Fibroblast of skin of left biceps (primary cell): ENCODE measurements around the gene SEMA4C.
"Not testable (repeated sequence)": the region's sequence is repeated elsewhere in the genome, so short reads cannot be mapped to it uniquely, and the experiment has no call there.

Experiments
- DNase-seq, 2 experiments: peaks; one replicate each; pipeline ENCODE4 v3.0.0-alpha.2; 2013; ENCODE audit warnings: low read depth in 2 of 2

SEMA4C gene

DNA sequence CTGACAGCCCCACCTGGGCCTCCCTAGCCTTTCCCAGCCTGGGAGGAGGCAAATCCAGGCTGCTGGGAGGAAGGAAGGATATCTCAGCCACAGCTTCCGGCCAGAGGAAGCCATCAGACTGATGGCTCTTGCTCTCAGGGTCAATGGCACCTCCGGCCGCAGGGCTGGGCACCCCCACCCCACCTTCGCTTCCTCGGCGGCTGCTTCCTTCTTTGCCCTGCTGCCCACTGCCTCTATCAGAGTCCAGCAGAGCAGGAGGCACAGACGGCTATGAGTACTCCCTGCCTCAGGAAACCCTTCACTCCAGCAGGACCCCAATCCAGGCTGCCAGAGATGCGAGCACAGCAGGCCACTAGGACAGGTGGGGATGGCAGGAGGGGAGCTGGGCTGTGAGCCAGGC lies 3.3 kb downstream of the SEMA4C start:
- no peak for DNase-seq

DNA sequence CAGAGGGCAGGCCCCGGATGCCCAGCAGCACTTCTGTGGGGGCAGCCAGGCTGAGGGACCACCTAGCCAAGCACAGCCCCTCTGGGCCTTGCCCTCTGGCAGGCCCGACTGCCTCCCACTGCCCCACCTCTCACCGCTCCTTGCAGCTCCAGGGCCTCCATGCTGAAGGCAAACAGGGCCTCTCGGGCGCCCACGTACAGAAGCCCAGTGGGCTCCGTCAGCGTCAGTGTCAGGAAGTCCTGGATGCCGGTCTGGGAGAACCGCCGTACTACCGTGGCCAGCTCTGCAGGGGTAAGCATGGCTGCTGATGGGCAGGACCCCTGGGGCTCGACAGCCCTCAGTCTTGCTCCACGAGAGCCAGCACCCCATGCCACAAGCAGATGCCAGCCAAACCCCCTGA lies 3.7 kb downstream of the SEMA4C start:
- DNase-seq: no peak

DNA sequence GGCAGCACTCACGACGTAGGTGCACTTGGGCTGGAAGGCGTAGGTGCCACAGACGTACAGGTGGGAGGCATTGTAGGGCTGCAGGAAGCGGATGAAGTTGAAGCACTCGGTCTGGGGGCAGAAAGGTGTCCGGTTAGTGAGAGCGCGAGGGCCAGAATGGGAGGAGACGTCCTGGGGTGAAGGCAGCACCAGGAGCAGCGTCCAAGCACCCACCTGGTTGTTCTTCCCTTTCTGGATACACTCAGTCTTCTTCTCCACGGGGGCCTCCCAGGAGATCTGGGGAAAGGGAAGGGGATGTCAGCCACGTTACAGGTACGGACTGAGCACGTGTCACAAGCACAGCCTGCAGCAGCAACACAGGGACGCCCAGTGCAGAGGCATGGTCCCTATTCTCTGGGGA lies 4.2 kb downstream of the SEMA4C start:
- DNase-seq: no peak

DNA sequence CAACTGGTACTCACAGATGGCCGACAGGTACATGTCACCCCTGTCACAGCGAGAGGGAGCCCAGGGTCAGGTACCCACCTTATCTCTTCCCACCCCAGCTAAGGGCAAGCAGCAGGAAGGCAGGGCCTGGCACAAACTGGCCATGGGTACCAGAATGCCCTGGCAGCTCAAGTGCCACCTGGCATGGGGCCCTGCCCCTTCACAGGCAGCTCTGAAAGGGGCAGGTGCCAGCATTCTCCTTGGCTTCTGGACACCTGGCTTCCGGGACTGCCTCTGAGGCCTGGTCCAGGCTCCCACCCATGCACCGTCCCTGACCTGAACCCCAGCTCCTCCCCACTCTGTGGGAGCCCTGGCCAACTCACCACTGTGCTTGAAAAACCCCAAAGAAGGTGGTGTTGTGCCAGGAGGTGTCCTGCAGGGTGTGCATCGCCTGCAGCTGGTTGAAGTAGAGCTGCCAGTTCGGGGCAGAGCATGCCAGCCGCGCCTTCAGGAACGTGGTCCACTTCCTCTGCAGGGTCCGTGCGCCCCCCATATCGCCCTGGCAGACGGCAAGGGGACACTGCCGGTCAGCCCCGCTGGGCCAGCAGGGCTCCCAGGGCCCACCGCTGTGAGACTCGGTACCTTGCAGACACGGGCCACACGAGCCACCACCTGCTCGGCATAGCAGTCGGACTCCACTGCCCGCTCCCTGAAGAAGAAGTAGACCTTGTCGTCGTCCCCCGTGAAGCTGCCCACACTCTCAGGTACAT lies 5.4 kb downstream of the SEMA4C start:
- no peak for DNase-seq

DNA sequence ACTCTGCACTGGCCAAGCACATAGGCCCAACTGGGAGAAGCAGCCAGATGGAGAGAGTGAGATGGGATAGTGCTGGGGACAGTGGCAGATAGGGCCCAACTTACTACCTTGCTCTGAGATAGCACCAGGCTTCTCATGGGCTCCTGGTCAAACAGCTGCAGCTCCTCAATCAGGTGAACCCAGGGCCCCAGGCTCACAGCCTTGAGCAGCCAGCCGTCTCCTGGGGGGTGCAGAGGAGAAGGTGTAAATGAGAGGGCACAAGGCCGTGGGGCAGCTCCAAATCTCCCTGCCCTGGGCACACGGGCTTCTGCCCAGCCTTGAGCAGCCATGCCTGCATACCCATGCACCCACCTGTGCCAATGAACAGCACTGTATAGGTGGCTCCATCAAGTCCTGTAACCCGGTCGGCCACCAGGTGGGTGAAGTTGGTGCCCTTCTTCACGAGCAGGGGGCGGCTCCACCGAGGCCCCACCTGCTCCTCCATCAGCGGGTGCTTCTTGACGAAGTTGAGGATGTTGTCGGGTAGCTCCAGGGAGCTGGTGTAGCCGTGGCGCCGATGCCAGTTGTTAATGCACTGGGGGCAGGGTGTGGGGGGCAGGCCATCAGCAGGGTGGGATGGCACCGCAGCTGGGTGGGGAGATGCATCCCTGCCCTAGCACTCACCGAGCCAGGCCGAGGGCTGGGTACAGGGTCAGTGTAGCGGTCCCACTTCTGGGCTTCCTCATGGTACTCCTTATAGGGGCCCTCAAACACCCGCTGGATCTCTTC lies 6.1 kb downstream of the SEMA4C start:
- no peak for DNase-seq

DNA sequence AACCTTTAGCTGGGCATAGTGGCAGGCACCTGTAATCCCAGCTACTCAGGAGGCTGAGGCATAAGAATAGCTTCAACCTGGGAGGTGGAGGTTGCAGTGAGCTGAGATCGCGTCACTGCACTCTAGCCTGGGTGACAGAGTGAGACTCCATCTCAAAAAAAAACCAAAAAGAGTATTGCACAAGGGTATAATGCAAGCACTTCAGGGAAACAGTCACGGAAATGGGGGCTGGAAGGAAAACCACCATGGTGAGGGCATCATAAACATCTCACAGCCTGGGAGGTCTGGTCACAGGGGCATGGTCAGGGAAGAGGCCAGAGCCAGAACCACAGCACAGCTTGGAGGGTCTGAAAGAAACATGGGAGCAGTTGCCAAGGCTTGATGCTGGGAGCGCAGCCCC lies 6.8 kb downstream of the SEMA4C start:
- not testable (repeated sequence) for DNase-seq

DNA sequence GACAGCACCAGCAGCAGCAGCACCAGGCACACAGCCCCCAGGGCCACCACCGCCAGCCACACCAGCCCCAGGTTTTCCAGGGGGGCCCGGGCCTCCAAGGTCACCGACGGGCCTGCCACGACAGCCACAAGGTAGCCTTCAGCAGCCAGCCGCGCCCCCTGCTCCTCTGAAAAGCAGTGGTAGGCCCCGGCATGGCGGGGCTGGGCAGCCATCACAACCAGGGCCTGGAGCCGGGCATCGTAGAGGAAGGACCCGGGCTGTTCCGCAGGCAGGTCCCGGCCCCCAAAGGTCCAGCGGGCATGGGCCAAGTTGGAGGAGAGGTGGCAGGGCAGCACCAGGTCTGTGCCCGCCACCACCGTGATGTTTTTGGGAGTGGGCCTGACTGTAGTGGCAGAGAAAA lies 8.8 kb downstream of the SEMA4C start:
- no peak for DNase-seq

DNA sequence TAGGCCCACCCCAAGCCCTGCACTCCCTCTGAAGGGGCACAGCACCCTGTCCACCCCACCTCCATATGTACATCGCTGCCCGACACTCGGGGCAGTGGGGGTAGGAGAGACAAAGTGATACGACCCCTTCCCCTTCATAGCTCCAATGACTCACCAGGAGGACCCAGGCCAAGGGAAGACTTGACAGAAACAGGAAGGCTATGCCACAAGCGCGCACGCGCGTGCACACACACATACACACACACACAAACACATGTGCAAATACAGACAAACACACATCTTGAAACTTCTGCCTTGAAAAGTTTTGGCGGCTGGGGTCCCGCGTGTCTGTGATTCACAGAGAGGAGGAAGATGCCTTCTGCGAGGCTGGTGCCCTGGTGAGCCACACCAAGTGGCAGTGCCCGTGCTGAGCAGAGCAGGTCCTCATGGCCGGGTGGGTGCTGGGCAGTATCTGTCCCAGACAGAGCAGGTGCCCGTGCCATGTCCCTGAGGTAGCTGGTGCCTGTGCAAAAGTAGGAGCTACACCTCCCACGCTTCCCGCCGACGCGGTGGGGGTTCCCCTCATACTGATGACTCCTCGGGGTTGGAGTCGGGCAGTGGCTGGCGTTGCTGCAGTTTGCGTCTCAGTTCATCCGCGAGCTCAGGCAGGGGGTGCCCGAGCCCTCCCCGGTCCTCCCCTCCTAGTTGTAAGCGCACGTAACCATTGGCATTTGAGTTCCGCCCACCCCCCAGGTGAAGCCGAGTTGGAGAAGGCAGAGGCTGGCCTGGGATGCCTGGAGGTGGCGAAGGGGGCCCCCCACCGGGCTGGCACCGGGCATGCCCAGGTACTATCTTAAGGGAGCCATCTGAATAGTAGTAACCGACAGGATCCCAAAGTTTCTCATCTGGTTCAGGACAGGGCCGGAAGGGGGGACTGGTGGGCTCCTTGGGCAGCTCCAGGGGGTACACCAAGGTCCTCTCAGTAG lies 9.5 kb downstream of the SEMA4C start:
- no peak for DNase-seq

DNA sequence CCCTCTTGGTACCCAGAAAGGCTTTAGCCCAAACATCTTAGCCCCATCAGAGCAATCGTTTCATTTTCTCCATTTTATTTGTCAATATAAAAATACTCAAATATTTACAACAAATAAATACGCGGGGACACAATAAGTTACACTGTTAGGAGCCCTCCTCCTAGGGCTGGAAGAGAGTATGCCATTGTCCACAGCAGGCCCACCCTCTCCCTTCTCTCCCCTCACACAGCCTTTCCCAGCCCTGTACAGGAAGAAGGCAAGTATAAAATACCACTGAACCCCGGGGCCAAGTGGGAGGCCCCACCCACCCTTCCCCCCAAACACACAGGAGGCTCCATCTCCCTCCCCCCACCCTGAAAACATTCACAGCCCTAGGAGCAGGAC lies 10.2 kb downstream of the SEMA4C start:
- DNase-seq: no peak

DNA sequence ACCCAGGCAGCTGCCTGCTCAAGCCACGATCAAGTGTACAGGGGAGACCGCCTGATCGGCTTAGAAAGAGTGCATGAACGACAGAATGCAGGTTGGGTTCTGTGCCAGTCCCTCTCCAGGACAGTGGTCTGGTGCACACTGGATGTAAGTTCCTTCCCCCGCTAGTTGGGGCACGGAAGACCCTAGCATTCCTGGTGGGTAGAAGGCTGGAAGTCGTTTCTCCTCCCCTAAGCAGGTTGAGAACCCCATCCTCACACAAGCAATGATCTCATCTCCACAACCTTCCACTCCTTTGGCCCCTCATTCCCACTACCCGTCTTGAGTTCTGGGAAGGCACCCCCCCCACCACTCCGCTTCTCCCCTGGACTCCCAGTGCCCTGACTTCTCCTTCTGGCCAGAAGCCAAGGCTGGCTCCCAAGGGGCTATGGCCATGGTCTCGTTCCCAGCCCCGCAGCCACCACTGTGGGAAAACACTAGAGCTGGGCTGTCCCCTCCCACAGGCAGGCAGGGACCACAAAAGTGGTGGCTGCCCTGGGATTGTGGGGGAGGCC lies 10.7 kb downstream of the SEMA4C start:
- DNase-seq: no peak

DNA sequence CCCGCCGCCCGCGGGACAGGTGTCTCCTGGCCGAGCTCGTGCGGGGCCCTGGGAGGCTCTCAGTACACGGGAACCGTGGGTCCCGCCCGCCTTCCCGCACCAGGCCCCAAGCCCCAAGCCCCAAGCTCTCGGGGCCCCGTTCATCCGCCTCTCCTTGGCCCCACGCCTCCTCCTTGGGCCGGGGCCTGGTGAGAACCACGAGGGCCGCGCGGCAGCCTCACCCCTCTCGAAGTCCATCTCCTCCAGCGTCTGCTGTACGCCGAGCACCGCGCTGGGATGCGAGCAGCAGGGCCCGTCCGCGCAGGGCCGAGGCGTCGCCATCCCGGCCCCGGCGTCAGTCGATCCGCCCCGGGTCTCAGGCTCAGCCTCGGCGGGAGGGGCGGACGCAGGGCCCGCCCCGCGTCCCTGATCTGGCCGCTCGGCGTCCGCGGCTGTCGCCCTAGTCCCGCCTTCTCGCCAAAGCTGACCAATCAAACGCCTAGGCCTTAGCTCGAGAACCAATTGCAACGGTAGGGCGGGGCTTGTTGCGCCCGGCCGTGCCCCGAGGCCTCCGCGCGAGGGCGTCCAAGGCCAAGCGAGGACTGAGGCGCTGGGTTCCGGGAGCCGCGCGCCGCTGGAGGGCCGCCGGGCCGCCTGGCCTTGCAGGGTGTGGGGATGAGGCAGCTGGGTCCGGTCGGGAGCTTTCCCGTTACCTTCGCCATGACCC lies 12.1 kb downstream of the SEMA4C start, which contains the start of gene ANKRD39:
ANKRD39 (minus strand) TSS at position 350 of the 706 bp plus-strand sequence; CDS start at position 321, 29 bp downstream.
- DNase-seq: peak; percentile 94 to 95

DNA sequence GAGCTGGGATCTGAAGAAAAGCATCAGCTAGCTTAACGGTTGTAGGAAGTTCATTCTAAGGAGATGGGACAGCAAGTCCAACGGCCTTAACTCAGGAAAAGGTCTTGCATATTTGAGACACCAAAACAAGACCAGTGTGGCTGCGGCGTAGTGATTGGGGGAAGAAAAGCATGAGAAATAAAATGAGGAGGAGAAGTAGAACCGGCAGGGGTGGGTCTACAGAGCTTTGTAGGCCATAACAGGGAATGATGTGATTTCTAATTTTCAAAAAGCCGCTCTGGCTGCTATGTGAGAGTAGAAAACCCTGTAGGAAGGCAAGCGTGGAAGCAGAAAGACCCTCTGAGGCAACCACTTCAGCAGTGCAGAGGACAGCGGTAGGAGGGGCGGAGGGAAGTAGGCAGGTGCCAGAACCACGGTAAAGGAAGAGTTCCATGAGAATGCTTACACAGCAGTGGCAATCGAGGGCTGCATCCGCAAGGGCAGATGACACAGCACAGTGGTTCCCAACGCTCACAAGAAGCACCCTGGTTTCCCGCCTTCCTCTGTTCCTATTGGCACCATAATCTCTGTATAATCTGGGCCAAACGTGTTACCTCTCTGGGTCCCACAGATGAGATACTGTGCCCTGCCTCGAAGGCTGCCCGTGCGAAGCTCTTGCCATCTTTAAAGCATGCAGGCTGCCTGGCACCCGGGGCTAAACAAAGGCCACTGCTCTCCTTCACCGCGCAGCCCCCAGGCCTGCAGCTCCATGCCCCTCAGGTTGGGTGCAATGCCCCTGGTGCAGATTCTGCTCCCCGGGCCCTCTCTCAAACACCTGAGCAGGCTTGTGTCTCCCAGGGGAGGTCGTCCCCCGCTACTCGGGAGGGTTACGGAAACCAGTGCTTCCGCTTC lies 12.9 kb downstream of the SEMA4C start:
- no peak for DNase-seq

DNA sequence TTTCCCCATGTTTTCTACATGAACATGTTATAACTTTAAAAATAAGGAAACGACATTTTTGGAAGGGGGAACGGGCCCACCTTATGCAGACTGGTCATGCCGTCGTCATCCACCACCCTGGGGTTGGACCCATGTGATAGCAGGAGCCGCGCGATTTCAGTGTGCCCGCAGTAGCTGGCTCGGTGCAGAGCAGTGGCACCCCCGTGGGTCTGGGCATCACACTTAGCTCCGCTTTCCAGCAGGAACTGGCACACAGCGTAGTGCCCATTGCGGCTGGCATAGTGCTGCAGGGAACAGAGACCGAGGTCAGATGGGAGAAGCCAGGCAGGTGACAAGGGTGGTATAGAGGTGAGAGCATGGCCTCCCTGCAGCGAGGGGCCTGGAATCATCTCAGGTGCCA lies 16.6 kb downstream of the SEMA4C start:
- no peak for DNase-seq

DNA sequence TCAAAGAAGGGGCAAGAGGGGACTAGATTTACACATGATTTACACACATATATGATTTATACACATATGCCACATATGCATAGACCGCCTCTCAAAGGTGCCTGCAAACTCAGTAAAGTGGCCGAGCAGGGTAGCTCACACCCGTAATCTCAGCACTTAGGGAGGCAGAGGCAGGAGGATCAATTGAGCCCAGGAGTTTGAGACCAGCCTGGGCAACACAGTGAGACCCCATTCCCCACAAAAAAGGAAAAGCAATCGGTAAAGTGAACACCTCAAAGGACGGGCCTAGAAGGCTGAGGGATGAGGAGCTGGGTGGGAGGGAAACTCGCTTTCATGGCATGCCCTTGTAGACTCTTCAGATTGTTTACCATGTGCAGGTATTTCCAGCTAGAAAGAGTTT lies 17.2 kb downstream of the SEMA4C start:
- DNase-seq: no peak

DNA sequence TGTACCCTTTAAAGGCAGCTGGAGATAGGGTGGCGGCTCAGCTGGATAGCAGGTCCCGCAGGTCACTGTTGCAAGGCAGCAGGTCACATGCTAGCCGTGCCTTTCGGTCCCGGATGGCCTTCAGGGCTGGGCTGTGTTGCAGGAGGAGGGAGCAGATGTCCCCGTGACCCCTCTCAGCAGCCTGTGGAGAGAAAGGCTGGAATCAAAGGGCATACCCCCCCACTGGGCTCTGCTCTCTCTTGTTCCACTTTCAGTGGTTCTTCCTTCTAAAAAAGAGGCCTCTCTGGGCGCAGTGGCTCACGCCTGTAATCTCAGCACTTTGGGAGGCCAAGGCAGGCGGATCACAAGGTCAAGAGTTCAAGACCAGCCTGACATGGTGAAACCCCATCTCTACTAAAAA lies 21.6 kb downstream of the SEMA4C start:
- no peak for DNase-seq

DNA sequence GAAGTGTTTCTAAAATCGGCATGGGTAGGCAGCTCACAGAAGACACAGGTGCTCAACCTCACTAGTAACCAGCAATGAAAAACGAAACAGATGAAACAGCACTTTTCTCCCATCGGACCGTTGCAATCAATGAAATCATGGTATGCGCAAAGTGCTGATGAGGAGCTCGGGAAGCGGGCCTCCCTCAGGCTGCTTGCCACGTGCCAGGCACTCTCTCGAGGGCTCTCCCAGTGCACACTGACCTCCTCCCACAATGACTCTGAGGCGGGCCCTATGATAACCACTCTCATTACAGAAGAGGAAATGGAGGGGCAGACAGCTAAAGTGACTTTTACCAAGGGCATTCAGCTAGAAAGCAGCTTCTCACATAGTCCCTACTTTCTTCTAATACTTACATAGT lies 22.3 kb downstream of the SEMA4C start:
- DNase-seq: no peak

DNA sequence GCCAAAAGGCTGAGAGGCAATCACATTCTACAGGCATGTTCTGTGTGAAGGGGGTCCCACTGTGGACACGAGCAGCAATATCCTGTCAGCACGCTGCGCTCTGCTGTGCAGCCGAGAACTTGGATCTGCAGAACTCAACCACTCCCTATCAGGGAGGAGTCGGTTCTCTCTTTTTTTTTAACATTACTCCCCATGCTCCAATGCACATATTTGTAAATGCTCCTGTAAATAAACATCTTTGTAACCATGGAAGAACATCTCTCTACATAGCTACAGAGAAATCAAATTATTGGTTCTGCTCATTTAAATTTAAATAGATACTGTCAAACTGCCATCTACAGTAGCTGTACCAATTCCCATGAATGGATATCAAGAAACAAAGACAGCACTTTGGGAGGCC lies 23.1 kb downstream of the SEMA4C start:
- DNase-seq: no peak

DNA sequence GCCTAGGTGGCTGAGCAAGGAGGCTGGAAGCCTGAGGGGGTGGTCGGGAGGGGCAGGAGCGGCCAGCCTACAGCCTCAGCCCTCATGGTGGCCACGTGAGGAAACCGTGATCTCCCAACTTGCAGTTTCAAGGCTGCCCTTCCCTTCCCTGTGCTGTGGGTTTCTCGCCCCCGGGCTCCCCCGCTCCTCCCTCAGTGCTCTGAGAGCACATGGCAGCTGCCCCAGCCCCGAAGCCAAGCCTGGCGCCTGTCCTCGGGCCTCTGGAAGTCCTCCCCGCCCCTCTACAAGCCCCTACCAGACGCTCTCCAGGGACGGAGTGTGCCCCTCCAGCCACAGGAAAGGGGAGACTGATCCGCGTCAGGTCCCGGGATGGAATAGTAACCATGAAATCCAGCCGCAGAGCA lies 25.5 kb downstream of the SEMA4C start:
- no peak for DNase-seq

DNA sequence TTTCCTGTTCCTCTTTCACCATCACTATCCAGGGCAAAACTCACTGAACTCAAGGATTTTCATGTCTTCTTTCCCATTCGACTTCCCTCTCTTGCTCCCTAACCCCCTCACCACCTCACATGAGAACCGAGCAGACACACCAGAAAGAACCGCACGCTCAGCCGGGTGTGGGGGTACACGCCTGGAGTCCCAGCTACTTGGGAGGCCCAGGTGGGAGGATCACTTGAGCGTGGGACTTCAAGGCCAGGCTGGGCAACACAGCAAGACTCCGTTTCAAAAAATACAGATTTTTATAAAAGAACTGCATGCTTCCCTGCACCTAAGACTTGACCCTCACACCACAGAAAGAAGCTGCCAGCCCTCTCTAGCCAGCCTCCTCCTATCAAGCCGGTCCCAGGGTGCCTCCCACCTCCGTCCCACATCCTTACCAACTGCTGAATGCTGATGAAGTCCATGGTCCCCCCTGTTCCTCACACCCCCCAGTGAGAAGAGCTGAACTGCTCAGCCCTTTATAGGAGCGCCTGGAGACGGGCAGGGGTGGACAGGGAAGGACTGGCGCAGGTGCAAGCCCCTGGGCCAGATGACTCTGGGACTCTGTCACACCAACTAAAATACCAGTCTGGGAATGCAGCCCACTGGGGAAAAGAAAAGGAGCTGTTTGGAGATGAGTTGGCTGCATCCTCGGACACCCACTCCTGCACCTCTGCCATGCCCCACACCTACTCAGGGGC lies 26.2 kb downstream of the SEMA4C start, which contains the start of gene ANKRD23:
ANKRD23 (minus strand) TSS at position 484 of the 731 bp plus-strand sequence; CDS start at position 455, 29 bp downstream.
- DNase-seq: no peak
